SW480 (cell line): ENCODE measurements around the gene SLC12A3.
A peak's percentile ranks its signal among the peaks of the same experiment; 100 is the strongest.

Experiments
- DNase-seq: peaks from one replicate; pipeline ENCODE4 v3.0.0-alpha.2; 2016; ENCODE audit warnings: low spot score

Gene SLC12A3

GRCh38 chr16:56848029-56848936, 16.7 kb upstream of the SLC12A3 start:
- no peak for DNase-seq

- DNase-seq: no peak
These were observed 15.9 kb upstream of the SLC12A3 start for GRCh38 chr16:56848955-56849689.

- no peak for DNase-seq
These were observed 15.0 kb upstream of the SLC12A3 start for GRCh38 chr16:56849690-56850680.

GRCh38 chr16:56851671-56852400, 13.2 kb upstream of the SLC12A3 start:
- no peak for DNase-seq

- no peak for DNase-seq
These were observed 12.6 kb upstream of the SLC12A3 start for GRCh38 chr16:56852401-56852730.

- DNase-seq: no peak
These were observed 12.0 kb upstream of the SLC12A3 start for GRCh38 chr16:56852968-56853367.

- DNase-seq: no peak
These were observed 9.8 kb upstream of the SLC12A3 start for GRCh38 chr16:56855201-56855600.

- DNase-seq: no peak
These were observed 9.1 kb upstream of the SLC12A3 start for GRCh38 chr16:56855946-56856345.

- DNase-seq: no peak
These were observed 8.0 kb upstream of the SLC12A3 start for GRCh38 chr16:56856876-56857447.

- no peak for DNase-seq
These were observed 6.6 kb upstream of the SLC12A3 start for GRCh38 chr16:56858374-56858773.

- no peak for DNase-seq
These were observed 5.4 kb upstream of the SLC12A3 start for GRCh38 chr16:56859636-56860035.

- DNase-seq: no peak
These were observed 4.6 kb upstream of the SLC12A3 start for GRCh38 chr16:56860226-56861020.

GRCh38 chr16:56861092-56861610, 3.9 kb upstream of the SLC12A3 start:
- no peak for DNase-seq

- DNase-seq: no peak
These were observed 3.3 kb upstream of the SLC12A3 start for GRCh38 chr16:56861756-56862155.

GRCh38 chr16:56862776-56863175, 2.2 kb upstream of the SLC12A3 start:
- no peak for DNase-seq

- DNase-seq: no peak
These were observed 521 bp downstream of the SLC12A3 start for GRCh38 chr16:56865394-56866062.

GRCh38 chr16:56866955-56867830, 2.2 kb downstream of the SLC12A3 start:
- DNase-seq: peak; percentile 47

GRCh38 chr16:56868175-56868574, 3.2 kb downstream of the SLC12A3 start:
- no peak for DNase-seq
